GM13976 (cell line): Measurements from ENCODE around the gene BOLA3.
"Not testable (repeated sequence)": the region's sequence is repeated elsewhere in the genome, so short reads cannot be mapped to it uniquely, and the experiment has no call there.

ENCODE experiments used
- DNase-seq: peaks from one replicate; pipeline ENCODE4 v3.0.0; 2012; ENCODE audit warnings: low spot score
- in situ Hi-C: fragments of 300-500 bp; cut with MboI; formaldehyde crosslinking; loops from one replicate; pipeline ENCODE4 v1.12.0; 2022; ENCODE audit warnings: low sequenced_read_pairs, mixed read lengths, inconsistent platforms; ENCODE audit not compliant: unreplicated experiment
- TF ChIP-seq, protein P1 (sequence below): IDR thresholded peaks from 2 replicates; pipeline ENCODE4 v1.5.1; 2012; ENCODE audit warnings: borderline replicate concordance, mild to moderate bottlenecking; ENCODE audit not compliant: insufficient read depth; ENCODE audit errors: extremely low read depth, missing control alignments, control extremely low read depth

Gene BOLA3, protein sequence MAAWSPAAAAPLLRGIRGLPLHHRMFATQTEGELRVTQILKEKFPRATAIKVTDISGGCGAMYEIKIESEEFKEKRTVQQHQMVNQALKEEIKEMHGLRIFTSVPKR

DNA sequence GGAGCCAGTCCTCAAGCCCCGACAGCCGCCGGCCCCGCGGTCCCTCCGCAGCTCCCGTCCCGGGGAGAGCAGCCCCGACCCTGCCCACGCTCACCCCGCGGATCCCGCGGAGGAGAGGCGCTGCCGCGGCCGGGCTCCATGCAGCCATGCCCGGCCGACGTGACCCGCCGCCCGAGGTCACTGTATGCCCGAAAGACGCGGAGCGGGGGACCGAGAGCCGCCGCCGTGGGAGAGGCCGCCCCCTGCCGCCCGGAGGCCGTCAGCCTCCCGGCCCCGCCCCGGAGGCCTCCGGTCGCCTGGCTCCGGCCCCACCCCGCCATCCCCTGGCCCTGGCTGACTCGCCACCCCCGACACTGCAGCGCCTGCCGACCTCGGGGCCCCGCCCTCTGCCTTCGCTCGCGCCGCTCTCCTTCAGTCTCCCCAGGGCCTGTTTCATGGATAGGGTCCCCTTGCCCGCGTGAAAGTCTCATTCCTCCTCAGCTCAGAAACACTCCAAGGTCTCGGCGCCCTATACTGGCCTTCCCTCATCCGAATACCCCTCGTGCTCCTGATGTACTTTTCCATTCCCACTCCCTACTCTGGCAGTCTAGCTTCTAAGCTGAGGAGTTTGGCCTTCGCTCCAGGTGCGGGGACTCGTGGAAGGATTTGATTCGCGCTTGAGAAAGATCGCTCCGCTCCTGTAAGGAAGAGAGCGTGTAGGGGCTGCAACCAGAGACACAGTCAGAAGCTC is at the start of gene BOLA3:
Gene BOLA3 (minus strand): TSS at position 186 of the 730 bp plus-strand sequence. CDS start 38 bp downstream, at position 148.
- in situ Hi-C loops = no loop called here
- TF ChIP-seq, protein P1, sequence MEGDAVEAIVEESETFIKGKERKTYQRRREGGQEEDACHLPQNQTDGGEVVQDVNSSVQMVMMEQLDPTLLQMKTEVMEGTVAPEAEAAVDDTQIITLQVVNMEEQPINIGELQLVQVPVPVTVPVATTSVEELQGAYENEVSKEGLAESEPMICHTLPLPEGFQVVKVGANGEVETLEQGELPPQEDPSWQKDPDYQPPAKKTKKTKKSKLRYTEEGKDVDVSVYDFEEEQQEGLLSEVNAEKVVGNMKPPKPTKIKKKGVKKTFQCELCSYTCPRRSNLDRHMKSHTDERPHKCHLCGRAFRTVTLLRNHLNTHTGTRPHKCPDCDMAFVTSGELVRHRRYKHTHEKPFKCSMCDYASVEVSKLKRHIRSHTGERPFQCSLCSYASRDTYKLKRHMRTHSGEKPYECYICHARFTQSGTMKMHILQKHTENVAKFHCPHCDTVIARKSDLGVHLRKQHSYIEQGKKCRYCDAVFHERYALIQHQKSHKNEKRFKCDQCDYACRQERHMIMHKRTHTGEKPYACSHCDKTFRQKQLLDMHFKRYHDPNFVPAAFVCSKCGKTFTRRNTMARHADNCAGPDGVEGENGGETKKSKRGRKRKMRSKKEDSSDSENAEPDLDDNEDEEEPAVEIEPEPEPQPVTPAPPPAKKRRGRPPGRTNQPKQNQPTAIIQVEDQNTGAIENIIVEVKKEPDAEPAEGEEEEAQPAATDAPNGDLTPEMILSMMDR = peak; percentile 85
- DNase-seq = peak; percentile 98

DNA sequence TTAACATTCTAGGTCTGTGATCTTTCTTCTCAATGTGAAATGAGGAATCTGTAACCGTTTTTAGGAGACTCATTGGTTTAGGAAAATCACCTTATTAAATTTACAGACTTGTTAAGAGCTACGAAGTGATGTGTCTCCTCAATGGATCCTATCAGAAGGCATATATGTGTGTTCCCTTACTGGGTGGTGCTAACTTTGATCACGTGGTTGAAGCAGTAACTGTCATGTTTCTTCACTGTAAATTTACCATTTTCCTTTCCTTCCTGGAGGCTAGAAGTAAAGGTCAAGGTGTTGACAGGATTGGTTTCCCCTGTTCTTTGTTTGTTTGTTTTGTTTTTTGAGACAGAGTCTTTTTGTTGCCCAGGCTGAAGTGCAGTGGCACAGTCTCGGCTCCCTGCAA is 49.3 kb upstream of the BOLA3 start:
- TF ChIP-seq, protein P1 = no peak
- DNase-seq = no peak
- in situ Hi-C loops = no loop called here

DNA sequence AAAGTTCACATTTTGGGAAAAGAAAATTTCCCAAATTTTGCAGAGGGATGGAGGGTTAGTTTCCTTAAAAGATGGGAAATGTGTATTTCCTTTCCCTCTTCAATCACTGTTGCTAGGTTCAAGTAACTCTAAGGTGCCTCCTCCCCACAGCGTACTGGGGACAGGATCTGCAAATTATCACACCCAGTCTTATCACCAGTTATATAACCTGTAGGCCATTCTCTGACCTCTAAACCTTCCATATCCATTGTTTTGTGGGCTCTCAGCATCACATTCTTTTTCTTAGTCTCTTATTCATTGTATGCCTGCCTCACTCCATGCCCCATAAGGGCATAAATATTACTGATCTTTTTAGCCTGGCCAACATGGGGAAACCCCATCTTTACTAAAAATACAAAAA is 47.1 kb upstream of the BOLA3 start:
- TF ChIP-seq, protein P1 = no peak
- in situ Hi-C loops = no loop called here
- DNase-seq = no peak

DNA sequence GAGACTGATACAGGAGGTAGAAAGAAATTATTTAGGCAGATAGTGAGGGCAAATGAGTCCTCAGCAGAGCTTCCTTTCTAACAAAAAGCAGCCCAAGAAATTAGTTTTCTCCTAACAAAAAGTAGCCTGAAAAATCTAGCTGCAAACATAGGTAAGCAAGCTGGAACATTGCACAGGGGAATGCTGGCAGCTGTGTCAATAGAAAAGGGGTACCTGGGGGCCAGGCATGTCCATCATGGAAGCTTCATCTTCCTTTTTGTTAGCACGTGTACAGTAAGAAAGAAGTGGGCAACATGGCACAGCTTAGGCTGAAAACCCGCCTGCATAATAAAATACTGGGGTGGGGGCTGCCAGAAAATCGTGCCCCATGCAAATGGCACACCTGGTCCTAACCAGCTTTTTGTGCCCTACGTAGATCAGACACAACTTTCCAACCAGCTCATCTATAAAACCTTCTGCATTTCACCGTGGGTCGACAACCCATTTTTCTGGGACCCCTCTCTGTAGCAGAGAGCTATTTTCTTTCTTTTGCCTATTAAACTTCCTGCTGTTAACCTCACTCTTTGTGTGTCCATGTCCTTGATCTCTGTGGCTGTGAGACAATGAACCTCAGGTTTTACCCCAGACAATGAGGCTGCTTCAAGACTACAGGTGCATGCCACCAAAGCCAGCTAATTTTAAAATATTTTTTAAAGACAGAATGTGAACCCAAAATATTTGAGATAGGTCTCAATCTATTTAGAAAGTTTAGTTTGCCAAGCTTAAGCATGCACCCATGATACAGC is 44.1 kb upstream of the BOLA3 start:
- in situ Hi-C loops = no loop called here
- TF ChIP-seq, protein P1 = no peak
- DNase-seq = no peak

DNA sequence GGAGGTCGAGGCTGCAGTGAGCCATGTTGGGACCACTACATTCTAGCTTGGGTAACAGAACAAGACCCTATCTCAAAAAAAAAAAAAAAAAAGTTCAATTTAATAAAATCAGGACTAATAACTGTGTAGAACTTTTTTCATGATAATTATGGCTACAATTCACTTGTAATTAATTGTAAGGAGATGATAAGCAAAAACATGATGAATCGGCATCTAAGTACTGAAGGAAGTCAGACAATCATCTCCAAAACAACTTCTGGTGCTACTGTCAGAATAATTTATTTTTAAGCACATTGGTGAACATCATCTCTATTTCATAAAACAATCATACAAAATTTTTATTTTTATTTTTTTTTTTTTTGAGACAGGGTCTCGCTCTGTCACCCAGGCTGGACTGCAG is 41.0 kb upstream of the BOLA3 start:
- no peak for DNase-seq
- TF ChIP-seq, protein P1 = no peak
- in situ Hi-C loops = no loop called here

DNA sequence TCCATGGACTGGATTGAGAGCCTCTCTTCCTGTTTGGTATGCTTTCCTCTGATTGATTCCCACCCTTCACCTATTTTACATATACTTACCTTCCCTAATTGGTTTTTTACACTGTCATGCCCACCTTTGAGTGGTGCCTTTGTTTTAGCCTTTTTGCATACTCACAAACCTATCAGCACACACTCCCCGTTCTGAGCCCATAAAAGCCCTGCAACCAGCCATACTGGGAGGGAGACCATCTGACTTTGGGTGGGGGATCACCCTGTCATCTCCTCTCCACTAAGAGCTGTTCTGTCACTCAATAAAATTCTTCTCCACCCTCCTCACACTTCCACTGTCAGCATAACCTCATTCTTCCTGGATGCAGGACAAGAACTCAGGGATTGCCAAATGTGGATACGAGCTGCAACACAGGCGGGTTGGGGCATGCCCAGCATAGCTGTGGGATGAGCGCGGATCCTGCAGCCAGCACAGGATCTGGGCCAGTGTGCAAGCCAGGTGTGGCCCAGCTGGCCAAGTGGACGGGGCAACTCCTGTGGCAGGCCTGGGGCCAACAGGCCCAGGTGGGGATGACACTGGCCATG is 40.4 kb upstream of the BOLA3 start:
- no peak for DNase-seq
- in situ Hi-C loops = no loop called here
- TF ChIP-seq, protein P1 = no peak

DNA sequence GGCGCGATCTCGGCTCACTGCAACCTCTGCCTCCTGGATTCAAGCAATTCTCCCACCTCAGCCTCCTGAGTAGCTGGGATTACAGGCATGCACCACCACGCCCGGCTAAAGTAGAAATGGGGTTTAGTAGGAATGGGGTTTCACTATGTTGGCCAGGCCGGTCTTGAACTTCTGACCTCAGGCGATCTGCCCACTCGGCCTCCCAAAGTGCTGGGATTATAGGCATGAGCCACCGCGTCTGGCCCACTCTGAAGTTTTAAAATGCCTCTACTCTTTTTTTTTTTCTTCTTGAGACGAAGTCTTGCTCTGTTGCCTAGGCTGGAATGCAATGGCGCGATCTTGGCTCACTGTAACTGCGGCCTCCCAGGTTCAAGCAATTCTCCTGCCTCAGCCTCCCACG is 39.0 kb upstream of the BOLA3 start:
- in situ Hi-C loops, DNase-seq: not testable (repeated sequence)
